GM12891 (cell line): ENCODE measurements around the gene C14orf119.

Experiments
- POLR2AphosphoS5 ChIP-seq: IDR thresholded peaks from 2 replicates; pipeline ENCODE4 v1.6.1; 2011; ENCODE audit warnings: low read depth, low read length, control low read depth
- SPI1 ChIP-seq: IDR thresholded peaks from 2 replicates; pipeline ENCODE4 v1.6.1; 2011; ENCODE audit warnings: low read depth, low read length, control low read depth

DNA sequence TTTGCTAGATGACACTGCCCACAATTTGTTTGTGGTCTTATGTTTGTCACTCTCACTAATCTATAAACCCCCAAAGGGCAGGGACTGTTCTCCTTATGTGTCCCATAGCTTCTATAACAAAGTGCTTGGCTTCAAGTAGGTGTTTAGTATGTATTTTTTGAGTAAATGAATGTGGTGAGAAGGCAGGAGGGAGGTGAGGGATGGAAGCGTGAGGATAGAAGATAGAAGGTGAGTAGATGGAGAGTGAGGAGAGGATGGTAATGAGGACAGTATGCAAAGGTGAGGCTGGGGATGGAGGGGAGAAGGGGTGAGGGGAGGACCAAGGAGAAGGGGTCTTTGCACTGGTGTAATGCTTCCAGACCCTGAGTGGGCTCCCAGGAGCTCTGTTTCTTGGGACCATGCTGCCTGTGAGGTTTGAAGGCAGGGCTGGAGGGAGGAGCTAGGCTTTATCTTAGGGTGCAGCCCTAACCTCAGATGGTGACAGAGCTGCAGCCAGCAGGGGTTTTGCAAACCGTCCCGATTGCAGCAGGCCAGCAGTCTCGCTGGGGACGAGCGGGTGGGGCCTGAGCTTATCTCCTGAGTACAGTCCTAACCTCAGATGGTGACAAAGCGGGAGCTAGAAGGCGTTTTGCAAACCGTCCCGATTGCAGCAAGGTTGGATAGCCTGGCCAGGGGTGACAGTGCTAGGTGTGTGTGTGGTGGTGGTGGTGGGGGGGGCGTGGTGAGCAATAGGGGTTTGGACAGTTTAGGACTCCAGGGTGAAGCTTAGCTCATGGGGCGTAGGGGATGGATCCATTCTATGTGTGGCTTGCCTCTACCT, 17.3 kb downstream of the C14orf119 start:
- TF ChIP-seq SPI1 (no peak), POLR2AphosphoS5 (no peak)
